Kidney (tissue), 14 donors: ENCODE data around the gene MACROD2. TPM values are rescaled to one million over a fixed set of nuclear protein-coding genes. Genes with fewer than 3 reads are reported as not detected.
A peak's percentile ranks its signal among the peaks of the same experiment; 100 is the strongest.

Source experiments
- DNase-seq, 5 donors: peaks; one replicate each; pipeline ENCODE4 v3.0.0-alpha.2; 2013 to 2020
- FAIRE-seq: peaks from 2 replicates; lab custom pipeline; 2012; peaks lifted over from hg19 to GRCh38; lab: Jason Lieb, UNC
- H3K27ac ChIP-seq, 2 donors: one replicate each; pipeline ENCODE4 v1.7.0; 2013; ENCODE audit warnings: low read depth in 2 of 2, low read length in 2 of 2, inconsistent platforms in 1 of 2
- H3K27me3 ChIP-seq: one replicate; pipeline ENCODE4 v1.7.1; 2013; ENCODE audit warnings: low read length, inconsistent platforms; ENCODE audit not compliant: control insufficient read depth, insufficient read depth
- H3K36me3 ChIP-seq, 3 donors: one replicate each; pipeline versions ENCODE4 v1.7.0 to v1.7.1; 2013; ENCODE audit warnings: low read length in 3 of 3, control low read depth in 1 of 3, inconsistent platforms in 1 of 3; ENCODE audit not compliant: insufficient read depth in 3 of 3, control insufficient read depth in 2 of 3
- H3K4me1 ChIP-seq, 3 donors: one replicate each; pipeline versions ENCODE4 v1.7.0 to v1.7.1; 2013; ENCODE audit warnings: low read length in 3 of 3, inconsistent platforms in 1 of 3, low read depth in 1 of 3; ENCODE audit not compliant: control insufficient read depth in 2 of 3, insufficient read depth in 2 of 3
- H3K4me3 ChIP-seq, 3 donors: one replicate each; pipeline versions ENCODE4 v1.7.0 to v1.8.1; 2013; ENCODE audit warnings: low read length in 3 of 3, control low read depth in 1 of 3, inconsistent platforms in 1 of 3
- H3K9ac ChIP-seq, 3 donors: one replicate each; pipeline versions ENCODE4 v1.7.0 to v1.7.1; 2013; ENCODE audit warnings: low read length in 3 of 3, control low read depth in 1 of 3, inconsistent platforms in 1 of 3
- H3K9me3 ChIP-seq, 3 donors: one replicate each; pipeline versions ENCODE4 v1.7.0 to v1.7.1; 2013; ENCODE audit warnings: low read length in 3 of 3, control low read depth in 1 of 3, inconsistent platforms in 1 of 3; ENCODE audit not compliant: control insufficient read depth in 2 of 3, insufficient read depth in 1 of 3
- CTCF ChIP-seq: IDR thresholded peaks from 3 replicates; pipeline ENCODE4 v1.5.1; 2012; ENCODE audit warnings: mild to moderate bottlenecking, moderate library complexity, borderline replicate concordance; ENCODE audit not compliant: insufficient read depth; ENCODE audit errors: extremely low read depth
- intact Hi-C: fragments of 100-400 bp; cut with DNase I; formaldehyde crosslinking; loops from one replicate; pipeline ENCODE4 v1.11.1; 2022
- polyA plus RNA-seq: library from polyadenylated mRNA; stranded (reverse); fragments of 350-450 nt; fragmentation: Illumina TruSeq; extraction: RNeasy Lipid Tissue Mini Kit (QIAGEN cat#74804); gene quantifications from one replicate; pipeline ENCODE4 v1.2.3, GENCODE V29; 2014; ENCODE audit warnings: low read depth, low replicate concordance; ENCODE audit not compliant: insufficient read depth
- total RNA-seq: library from RNA; stranded (reverse); fragmentation: NEBNext Ultra II Directional; extraction: Animal tissue kit (Norgen Biotek cat#: 25700); gene quantifications from one replicate; pipeline ENCODE4 v1.2.1, GENCODE V29; 2021
- donor health status: control.
- donor health status: control.
- donor health status: control.
- donor health status: control.
- donor health status: control.
- donor health status: DM: yes; HTN: yes; CAD: no.
- donor health status: Normal renal cell carcinoma (clear cell type).

MACROD2 gene
- total and polyA plus RNA-seq, 2 donors from 2014 or later = 3.0 to 10.0 TPM

DNA sequence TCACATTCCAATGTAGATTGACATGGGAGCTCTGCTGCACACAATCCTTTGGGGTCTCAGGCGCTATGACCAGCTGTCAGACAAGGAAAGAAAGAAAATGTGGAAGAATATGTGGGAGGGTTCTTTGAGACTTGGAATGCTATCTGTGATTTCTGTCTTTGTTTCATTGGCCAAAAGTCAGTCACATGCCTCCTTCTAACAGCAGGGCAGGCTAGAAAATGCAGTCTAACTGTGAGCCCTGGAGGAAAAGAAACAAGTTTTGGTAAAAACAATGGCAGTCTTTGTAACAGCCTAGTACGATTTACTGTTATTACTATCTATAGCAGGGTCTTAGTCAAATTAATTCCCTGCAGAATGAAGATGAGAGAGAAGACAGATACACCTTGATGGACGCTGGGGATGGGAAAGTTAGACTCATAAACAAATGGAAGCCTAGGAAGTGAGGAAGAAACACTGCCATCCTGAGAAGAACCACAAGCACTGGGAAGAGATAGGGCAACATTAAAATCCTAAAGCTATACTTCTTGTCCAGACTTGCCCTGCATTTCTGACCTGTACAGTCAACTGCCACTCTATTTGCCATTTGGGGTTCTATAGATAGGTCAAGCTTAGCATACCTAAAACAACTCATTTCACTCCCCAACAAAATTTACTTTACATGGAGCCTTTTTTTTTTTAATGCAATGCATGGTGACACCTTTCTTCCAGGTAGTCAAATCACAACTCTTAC lies 1744.9 kb downstream of the MACROD2 start:
- FAIRE-seq = no peak
- intact Hi-C loops = no loop called here
- no peak for TF ChIP-seq CTCF
- DNase-seq = peak in 3 of 5 donors; percentile 9 to 50 (median 21)
- Histone ChIP-seq H3K9ac (no peak overlapping the region), H3K4me1 (peaks cover 0 to 4% (median 0%) of the 10 kb centered on the region in 3 donors), H3K9me3 (no peaks in the 10 kb centered on the region), H3K27me3 (no peaks in the 10 kb centered on the region), H3K36me3 (no peaks in the 10 kb centered on the region), H3K4me3 (no peak overlapping the region), H3K27ac (no peak overlapping the region)

GRCh38 chr20:15742087-15742486 lies 1746.8 kb downstream of the MACROD2 start:
- H3K27ac ChIP-seq = no peak overlapping the region
- TF ChIP-seq CTCF = no peak
- H3K9ac ChIP-seq = no peak overlapping the region
- no peaks in the 10 kb centered on the region for H3K36me3 ChIP-seq
- no peak for FAIRE-seq
- H3K4me1 ChIP-seq = peaks cover 0 to 4% (median 0%) of the 10 kb centered on the region in 3 donors
- no peak overlapping the region for H3K4me3 ChIP-seq
- H3K9me3 ChIP-seq = no peaks in the 10 kb centered on the region
- intact Hi-C loops = no loop called here
- no peak for DNase-seq
- H3K27me3 ChIP-seq = no peaks in the 10 kb centered on the region

DNA sequence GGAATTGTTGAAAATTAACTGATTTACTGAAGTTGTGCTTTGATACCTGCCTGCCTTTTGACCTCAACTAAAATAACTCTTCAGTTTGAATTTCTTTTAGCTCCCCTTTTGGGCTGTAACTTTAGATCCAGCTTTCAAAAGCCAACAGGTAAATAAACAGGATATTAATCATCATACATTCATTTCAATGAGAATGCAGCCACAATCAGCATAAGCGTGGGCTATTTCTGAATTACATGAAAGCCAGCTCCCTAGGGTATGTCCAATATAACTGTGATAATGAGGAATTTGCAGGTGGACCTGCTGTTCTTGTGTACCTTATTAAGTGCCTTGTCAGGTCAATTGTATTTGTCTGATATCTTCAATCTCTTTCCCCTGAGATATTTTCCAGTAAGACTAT lies 1747.3 kb downstream of the MACROD2 start:
- no peaks in the 10 kb centered on the region for H3K9me3 ChIP-seq
- intact Hi-C loops = no loop called here
- FAIRE-seq (no peak), DNase-seq (no peak)
- H3K27me3 ChIP-seq = no peaks in the 10 kb centered on the region
- no peak overlapping the region for H3K27ac ChIP-seq
- H3K4me3 ChIP-seq = no peak overlapping the region
- H3K4me1 ChIP-seq = peaks cover 0 to 4% (median 0%) of the 10 kb centered on the region in 3 donors
- no peak for TF ChIP-seq CTCF
- no peak overlapping the region for H3K9ac ChIP-seq
- no peaks in the 10 kb centered on the region for H3K36me3 ChIP-seq
